Upper lobe of right lung (tissue), 1 donor: ENCODE measurements around the gene RAMAC. TPM values are rescaled to one million over a fixed set of nuclear protein-coding genes. Genes with fewer than 3 reads are reported as not detected.

Source experiments
- ATAC-seq: fragments of 200-7000 bp; cut with Tn5 transposase; one replicate; pipeline ENCODE4 v1.9.1; 2020; ENCODE audit warnings: mild to moderate bottlenecking, moderate library complexity
- DNase-seq: peaks from one replicate; pipeline ENCODE4 v3.0.0-alpha.2; 2020
- H3K27ac ChIP-seq: fragments of 200-600 bp; one replicate; pipeline ENCODE4 v1.8.0; 2022
- H3K27me3 ChIP-seq: fragments of 200-600 bp; one replicate; pipeline ENCODE4 v1.8.0; 2022; ENCODE audit warnings: mild to moderate bottlenecking
- H3K36me3 ChIP-seq: fragments of 200-600 bp; one replicate; pipeline ENCODE4 v1.8.0; 2022
- H3K4me1 ChIP-seq: fragments of 200-600 bp; one replicate; pipeline ENCODE4 v1.8.0; 2022
- H3K4me3 ChIP-seq: fragments of 200-600 bp; one replicate; pipeline ENCODE4 v1.8.0; 2022; ENCODE audit warnings: mild to moderate bottlenecking
- H3K9me3 ChIP-seq: fragments of 200-600 bp; one replicate; pipeline ENCODE4 v1.8.0; 2022
- intact Hi-C: fragments of 100-400 bp; cut with DNase I; formaldehyde crosslinking; loops from one replicate; pipeline ENCODE4 v1.11.0; 2022
- total RNA-seq: library from RNA; stranded (reverse); fragmentation: NEBNext Ultra II Directional; extraction: Animal tissue kit (Norgen Biotek cat#: 25700); gene quantifications from one replicate; pipeline ENCODE4 v1.2.1, GENCODE V29; 2021
- TF ChIP-seq, protein P1 (sequence below): fragments of 200-600 bp; IDR thresholded peaks from one replicate; pipeline ENCODE4 v1.8.0; 2022; ENCODE audit warnings: antibody characterized with exemption
- donor health status: DM: no; HTN: yes; CAD: no; lungs with severe emphysema.

Gene RAMAC
- total RNA-seq, 1 donor from 2014 or later, result 15.4 TPM

DNA sequence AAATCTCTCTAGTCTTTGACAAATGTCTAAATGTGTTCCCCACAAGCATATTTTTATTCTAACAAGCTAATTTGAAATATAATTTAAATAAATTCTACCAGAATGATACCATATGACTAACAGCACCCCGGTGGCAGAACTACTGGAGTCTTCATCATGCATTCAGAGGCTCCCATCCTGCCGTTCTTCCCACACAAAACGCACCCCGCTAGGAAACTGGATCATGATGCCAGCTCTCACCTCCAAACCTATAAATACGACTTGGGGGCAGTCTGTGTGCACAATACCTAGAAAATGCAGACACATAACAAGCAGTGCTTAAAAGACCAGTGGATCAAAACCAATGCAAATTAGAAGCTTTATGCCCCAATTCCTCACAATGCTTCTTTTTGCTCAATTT lies 42.0 kb upstream of the RAMAC start:
- DNase-seq (no peak), ATAC-seq (no peak)
- TF ChIP-seq, protein P1, sequence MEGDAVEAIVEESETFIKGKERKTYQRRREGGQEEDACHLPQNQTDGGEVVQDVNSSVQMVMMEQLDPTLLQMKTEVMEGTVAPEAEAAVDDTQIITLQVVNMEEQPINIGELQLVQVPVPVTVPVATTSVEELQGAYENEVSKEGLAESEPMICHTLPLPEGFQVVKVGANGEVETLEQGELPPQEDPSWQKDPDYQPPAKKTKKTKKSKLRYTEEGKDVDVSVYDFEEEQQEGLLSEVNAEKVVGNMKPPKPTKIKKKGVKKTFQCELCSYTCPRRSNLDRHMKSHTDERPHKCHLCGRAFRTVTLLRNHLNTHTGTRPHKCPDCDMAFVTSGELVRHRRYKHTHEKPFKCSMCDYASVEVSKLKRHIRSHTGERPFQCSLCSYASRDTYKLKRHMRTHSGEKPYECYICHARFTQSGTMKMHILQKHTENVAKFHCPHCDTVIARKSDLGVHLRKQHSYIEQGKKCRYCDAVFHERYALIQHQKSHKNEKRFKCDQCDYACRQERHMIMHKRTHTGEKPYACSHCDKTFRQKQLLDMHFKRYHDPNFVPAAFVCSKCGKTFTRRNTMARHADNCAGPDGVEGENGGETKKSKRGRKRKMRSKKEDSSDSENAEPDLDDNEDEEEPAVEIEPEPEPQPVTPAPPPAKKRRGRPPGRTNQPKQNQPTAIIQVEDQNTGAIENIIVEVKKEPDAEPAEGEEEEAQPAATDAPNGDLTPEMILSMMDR, result no peak
- intact Hi-C loops, result no loop called here
- Histone ChIP-seq H3K27me3 (no peaks in the 10 kb centered on the region), H3K27ac (no peak overlapping the region), H3K4me1 (no peaks in the 10 kb centered on the region), H3K36me3 (no peaks in the 10 kb centered on the region), H3K4me3 (no peak overlapping the region), H3K9me3 (no peaks in the 10 kb centered on the region)

DNA sequence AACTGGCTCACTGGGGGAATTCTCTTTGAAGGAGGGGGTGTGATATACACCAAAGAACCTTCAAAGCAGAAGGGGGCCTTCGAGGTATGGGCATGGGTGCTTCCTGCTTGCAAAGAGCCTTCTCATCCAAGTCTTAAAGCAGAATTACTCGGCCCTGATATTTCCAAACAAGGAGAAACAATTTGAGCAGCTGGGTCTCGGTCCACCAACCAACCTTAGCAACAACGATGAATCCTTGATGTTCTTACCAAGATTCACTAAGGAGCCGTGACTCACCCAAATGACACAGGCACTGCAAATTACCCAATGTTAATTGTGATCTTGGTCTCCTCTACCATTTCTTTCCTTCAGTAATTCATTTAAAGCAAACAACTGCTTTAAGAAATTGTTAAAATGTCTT lies 41.2 kb upstream of the RAMAC start:
- no peaks in the 10 kb centered on the region for H3K27me3 ChIP-seq
- TF ChIP-seq, protein P1, result no peak
- no peaks in the 10 kb centered on the region for H3K36me3 ChIP-seq
- intact Hi-C loops, result no loop called here
- no peak overlapping the region for H3K4me3 ChIP-seq
- H3K4me1 ChIP-seq, result no peaks in the 10 kb centered on the region
- no peaks in the 10 kb centered on the region for H3K9me3 ChIP-seq
- DNase-seq, result no peak
- no peak for ATAC-seq
- H3K27ac ChIP-seq, result no peak overlapping the region

DNA sequence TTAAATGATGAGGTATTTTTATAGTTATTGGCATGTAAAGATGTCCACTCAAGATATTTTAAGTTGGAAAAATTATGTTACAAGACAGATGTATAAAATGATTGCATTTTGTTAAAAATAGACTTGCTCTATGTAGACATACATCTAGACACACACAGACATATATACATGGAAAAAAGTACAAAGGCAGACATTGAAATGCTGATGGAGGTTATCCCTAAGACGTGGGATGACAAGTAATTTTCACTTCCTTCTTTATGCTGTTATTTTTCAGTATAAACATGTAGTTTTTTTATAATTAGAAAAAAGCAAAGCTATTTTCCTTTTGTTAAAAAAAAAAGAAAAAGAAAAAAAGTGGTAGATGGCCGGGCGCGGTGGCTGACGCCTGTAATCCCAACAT lies 40.7 kb upstream of the RAMAC start:
- Histone ChIP-seq H3K36me3 (no peaks in the 10 kb centered on the region), H3K27ac (no peak overlapping the region), H3K4me1 (no peaks in the 10 kb centered on the region), H3K9me3 (no peaks in the 10 kb centered on the region), H3K4me3 (no peak overlapping the region), H3K27me3 (no peaks in the 10 kb centered on the region)
- intact Hi-C loops, result no loop called here
- ATAC-seq, result no peak
- DNase-seq, result no peak
- TF ChIP-seq, protein P1, result no peak

DNA sequence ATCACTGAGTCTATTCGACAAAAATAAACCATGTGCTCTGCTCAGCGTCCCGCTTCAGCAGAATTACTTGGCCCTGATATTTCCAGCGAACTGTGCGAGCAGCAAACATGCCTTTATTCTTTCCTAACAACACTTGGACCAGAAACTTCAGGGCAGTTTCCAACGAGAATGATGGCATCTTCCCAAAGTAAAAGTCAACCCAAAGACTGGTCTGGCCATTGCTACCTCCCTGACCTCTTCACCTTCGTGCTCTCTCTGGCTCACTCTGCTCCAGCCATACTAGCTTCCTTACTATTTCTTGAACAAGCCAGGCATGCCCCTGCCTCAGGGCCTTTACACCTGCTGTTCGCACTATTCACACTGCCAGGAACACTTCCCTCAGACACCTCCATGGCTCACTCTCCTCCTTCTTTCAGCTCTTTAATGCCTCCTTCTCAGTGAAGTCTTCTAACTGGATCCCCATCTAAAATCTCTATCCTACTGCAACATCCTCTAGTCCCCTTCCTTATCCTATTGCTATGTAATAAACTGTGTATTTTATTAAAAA lies 39.8 kb upstream of the RAMAC start:
- DNase-seq (no peak), ATAC-seq (no peak)
- TF ChIP-seq, protein P1, result no peak
- H3K27ac ChIP-seq, result no peak overlapping the region
- H3K36me3 ChIP-seq, result no peaks in the 10 kb centered on the region
- peaks cover 3% of the 10 kb centered on the region for H3K4me1 ChIP-seq
- H3K27me3 ChIP-seq, result peaks cover 3% of the 10 kb centered on the region
- no peak overlapping the region for H3K4me3 ChIP-seq
- H3K9me3 ChIP-seq, result no peaks in the 10 kb centered on the region
- intact Hi-C loops, result no loop called here

DNA sequence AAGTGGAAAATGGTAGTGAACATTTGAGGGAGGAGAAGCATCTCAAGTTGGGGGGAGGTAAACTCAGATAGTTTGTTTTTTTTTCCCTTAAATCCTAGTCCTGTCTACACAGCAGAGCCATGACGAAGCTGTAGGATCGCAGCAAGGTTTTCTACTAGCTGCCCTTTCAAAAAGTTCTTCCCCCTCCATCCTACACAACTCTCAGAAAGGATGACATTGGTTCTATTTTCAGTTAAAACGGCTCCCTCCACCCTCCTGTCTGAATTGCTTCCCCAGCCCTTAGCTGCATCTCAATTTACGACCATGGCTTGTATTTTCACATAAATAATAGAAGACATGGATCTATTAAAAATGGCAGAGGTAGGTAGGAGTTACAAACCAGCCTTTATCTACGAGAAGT lies 35.7 kb upstream of the RAMAC start:
- TF ChIP-seq, protein P1, result no peak
- DNase-seq, result no peak
- no peaks in the 10 kb centered on the region for H3K9me3 ChIP-seq
- peaks cover 12% of the 10 kb centered on the region for H3K4me1 ChIP-seq
- H3K4me3 ChIP-seq, result no peak overlapping the region
- no peak overlapping the region for H3K27ac ChIP-seq
- peaks cover 8% of the 10 kb centered on the region for H3K27me3 ChIP-seq
- intact Hi-C loops, result no loop called here
- no peaks in the 10 kb centered on the region for H3K36me3 ChIP-seq
- no peak for ATAC-seq
